Testis (tissue), 2 donors: Measurements from ENCODE around the gene PPP4R1.

Source experiments
- POLR2A ChIP-seq: fragments of 450-650 bp; IDR thresholded peaks from one replicate; pipeline ENCODE4 v1.6.1; 2017; ENCODE audit warnings: antibody characterized with exemption, mild to moderate bottlenecking, moderate library complexity
- TF ChIP-seq, protein P1 (sequence below), 3 experiments: fragments of 450-650 bp in 2 of 3; fragments of 200-600 bp in 1 of 3; sonication (generic) in 1 of 3; IDR thresholded peaks; one replicate each; pipeline ENCODE4 v1.5.1; 2016 to 2019; ENCODE audit warnings: antibody characterized with exemption in 3 of 3, mild to moderate bottlenecking in 2 of 3, moderate library complexity in 1 of 3

DNA sequence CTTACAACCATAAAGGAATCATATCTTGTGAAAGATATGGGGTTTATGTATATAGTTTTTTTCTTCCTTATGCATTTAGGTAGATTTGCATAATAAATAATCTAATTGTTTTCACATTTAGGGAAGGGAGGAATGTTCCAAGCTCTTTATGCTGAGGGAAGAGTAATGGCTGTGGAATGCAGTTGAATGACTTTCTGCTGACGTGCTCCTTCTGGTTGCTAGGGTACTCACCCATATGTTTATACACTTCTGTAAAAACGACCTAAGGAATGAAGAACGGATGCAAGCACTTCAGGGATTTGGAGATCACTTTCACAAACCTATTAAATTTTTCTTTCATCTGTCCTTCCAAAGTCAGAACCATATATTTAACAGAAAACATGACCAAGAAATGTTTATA lies 29.2 kb upstream of the PPP4R1 start:
- TF ChIP-seq, protein P1, sequence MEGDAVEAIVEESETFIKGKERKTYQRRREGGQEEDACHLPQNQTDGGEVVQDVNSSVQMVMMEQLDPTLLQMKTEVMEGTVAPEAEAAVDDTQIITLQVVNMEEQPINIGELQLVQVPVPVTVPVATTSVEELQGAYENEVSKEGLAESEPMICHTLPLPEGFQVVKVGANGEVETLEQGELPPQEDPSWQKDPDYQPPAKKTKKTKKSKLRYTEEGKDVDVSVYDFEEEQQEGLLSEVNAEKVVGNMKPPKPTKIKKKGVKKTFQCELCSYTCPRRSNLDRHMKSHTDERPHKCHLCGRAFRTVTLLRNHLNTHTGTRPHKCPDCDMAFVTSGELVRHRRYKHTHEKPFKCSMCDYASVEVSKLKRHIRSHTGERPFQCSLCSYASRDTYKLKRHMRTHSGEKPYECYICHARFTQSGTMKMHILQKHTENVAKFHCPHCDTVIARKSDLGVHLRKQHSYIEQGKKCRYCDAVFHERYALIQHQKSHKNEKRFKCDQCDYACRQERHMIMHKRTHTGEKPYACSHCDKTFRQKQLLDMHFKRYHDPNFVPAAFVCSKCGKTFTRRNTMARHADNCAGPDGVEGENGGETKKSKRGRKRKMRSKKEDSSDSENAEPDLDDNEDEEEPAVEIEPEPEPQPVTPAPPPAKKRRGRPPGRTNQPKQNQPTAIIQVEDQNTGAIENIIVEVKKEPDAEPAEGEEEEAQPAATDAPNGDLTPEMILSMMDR (IDR thresholded peaks at IDR 0.05): no peak
- TF ChIP-seq POLR2A: no peak
